Stimulated activated CD8-positive, alpha-beta memory T cell treated with anti-CD3 and anti-CD28 coated beads, Interleukin-12 subunit alpha, Interleukin-12 subunit beta, amount 100 ng/mL, for 1 hour (primary cell): ENCODE measurements around the gene RBM5.

Source experiments
- DNase-seq: peaks from one replicate; pipeline ENCODE4 v3.0.0-alpha.2; 2020; ENCODE audit warnings: low read depth

Gene RBM5

DNA sequence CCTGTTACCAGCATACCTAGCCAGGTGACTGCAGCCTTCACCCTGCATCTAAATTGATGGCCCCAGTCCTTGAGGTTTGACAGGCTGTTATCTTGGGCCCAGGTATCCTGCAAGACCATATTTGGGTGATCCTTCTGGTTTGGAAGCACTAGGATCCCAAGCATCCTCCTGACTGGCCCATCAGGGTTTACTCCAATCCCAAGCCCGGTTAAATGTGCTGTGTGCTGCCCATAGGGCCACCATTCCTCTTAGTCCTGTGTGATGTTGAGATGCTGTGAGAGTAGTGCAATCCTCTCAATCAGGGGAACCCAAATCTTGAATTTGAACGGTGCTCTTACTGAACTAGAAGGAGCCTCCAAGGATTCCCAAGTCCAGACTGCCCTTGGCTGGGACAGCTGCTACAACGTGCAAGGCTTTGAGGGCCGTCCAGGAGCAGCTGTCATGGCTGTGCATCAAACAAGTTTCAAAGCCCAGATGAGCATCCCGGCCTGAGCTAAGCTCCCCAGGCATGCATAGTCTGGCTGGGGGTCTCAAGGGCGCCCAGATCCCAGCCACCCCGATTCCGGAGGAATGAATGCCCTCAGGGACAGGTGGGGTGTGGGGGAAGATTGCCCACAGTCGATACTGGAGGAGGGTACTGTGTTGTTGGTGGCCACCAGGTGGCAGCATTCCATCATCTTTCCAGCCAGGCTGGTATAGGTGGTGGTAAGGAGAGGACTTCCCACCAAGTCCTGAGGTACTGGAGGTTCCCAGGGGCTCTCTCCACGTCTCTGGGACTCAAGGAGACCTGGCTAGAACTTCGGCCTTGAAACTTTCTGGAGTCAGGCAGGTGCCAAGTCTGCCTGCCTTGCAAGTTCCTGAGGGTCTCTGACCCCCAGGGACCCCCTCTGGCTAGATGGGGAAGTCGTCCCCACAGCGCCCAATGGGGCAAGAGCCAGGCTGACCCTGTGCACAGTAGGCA, 32.6 kb downstream of the RBM5 start:
- DNase-seq: peak; percentile 55

DNA sequence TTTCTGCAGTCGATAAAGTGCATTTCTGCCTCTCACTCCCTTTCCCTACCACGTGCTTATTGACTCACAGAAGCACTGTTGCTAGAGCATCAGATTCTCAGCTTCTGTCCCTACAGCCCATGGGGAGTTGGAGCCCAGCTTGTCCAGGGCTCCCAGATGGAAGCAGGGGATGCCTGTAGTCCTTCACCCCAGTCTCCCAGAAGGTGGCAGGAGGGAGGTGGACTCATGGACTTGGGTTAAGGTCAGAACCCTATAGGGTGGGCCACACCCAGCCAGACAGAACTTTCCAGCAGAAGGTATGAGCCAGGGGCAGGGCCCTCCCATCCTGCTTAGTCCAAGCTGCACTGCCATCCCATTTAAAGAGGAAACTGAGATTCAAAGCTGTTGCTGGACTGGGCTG, 33.4 kb downstream of the RBM5 start:
- DNase-seq: no peak

DNA sequence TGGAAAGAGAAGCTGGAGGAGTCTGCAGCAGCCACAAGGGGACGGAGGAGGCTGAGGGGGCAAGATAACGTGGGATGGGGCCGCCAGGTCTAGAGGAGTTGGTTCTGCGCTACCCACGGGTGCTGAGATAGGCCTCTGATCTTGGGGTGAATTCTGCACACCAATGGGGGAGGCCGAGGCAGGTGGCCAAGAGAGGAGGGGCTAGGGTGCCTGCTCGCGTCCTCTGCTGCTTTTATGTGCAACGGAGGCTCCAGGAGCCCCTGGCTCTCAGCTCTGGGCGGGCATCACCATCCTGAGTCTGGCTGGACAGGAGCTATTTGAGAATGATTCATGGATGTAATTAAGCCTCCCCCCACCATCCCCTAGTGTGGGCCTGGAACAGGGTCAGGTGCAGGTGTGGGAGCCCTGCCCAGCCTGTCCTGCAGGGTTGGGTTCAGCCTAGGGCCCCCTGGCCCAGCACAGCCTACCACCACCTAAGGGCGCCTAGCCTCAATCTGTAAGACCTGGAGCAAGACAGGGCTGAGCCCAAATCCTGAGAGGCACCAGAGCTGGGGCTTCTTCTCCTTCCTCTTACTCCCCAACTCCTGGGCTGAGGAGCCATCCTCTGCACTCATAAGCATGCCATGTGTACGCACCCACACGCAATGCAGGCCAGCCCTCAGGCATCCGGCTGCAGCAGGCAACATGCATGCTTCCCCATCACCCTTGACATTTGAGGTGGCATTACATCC, 34.1 kb downstream of the RBM5 start:
- no peak for DNase-seq

DNA sequence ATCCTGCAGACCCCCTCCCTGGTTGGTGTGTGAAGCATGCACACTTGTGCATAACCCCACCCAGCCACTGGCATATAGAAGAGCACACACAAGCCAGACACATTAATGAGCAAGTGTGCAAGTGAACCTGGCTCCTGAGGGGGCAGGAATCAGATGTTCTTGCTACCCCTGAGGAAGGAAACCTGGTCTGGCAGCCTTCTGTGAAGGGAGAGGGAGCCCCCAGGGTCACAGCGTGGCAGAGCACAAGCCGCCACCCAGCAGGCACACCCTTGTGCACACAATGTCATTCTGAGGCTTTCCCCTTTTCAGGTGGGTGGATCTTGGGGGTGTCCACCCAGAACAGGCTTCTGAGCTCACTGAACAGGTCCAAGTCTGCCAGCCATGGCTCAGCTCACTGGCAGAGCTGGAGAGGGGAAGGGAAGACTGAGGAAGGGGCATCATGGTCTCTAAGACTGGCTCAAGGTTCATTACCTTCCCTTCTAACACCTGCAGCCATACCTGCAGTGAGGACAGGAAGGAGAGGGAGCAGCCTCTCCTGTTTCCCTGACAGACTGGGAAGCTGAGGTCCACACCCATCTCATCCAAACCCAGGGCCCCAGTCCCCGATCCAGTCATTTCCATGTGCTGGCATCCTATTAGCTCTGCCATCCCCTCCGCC, 34.8 kb downstream of the RBM5 start:
- no peak for DNase-seq

- no peak for DNase-seq
Observed at GRCh38 chr3:50124052-50124799, 35.5 kb downstream of the RBM5 start.

- DNase-seq: no peak
Observed at GRCh38 chr3:50124800-50125178, 36.1 kb downstream of the RBM5 start.

DNA sequence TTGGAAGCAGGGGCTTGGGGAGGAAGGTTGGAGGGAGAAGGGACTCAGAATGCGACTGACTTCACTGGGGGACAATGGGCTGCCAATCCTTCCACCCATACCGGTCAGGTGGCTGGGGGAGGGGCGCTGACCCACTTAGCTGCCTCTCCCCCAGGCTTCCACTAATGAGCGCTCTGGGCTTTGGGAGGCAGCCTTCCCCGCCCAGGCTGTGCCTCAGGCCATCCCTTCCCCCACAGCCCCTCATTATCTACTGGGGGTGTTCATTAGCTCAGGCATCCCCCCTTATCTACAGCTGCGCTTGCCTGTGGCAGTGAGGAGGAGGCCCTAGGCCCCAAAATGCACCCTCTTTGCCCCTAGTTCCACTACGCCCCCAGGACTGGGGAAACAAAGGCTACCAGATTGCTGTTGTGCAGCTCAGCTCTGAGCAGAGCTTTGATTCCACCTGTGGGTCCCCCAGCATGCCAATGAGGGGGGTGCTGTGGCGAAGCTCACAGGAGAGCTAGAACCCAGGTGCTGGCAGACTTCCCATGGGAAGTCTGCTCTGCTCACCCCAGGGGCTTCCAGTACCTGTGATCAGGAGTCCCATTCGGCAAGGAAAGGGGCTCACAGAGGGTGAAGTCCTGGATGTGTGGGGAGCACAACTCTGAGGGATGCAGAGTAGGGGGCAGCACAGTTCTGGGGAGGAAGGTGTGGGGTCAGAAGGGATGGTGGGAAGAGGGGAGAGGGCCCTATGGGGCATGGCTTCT, 37.0 kb downstream of the RBM5 start:
- no peak for DNase-seq

DNA sequence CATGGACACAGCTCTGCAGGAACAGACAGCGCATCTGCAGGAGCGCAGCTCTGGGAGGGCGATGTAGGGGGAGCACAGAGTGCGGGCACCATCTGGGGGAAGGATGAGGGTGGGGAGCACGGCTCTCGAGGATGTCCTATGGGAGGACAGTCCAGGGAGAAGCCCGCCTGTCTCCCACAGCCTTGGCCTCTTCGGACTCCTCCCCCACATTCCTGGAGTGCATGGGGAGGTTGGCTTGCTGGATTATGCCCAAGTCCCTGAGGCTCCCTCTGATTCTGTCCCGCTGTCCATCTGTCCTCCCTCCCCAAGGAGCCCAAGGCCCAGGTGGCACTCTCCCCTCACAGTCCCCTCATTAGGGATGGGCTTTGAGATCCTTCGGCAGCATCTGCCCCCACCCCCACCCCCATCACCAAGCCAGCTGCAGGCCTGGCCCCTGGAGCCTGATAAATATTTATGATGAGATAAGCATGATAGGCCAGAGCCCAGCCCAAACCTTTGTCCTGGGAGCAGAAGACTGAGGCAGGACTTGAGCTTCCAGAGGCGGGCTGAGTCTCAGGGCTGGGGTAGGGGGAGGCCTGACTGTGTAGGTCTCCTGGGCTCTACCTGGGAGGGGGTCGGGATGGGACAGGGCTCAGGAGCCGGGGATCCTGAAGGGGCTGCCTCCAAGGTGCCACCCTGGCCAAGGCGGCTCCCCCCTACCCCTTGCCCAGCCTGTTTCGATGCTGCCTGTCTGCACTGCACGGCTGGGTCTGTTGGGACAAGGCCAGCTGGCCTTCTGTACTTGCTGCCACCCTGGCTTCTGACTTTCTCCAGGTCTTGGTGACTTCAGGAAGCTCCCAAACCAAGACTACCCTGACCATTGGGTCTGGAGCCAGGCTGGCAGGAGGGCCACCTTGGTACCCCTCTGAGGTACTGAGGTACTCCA, 37.8 kb downstream of the RBM5 start:
- DNase-seq: no peak

DNA sequence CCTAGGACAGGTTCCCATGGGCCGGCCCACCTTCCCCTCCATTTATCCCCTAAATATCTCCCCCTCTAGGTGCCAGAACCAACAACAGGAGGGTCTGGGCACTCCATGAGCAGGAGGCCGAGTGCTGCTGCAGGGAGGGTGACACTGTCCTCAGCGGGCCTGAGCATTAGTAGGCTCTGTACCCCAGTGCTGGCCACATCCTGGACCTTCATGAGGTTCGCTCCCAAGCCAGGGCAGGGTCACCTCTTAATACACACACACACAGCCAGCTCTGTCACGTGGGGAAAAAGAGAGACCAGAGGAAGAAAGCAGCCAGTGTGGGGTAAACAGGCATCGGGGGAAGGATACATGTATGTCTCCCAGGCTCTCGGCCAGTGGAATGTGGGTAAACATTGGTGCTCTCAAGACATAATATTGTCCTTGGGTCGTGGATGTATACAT, 38.6 kb downstream of the RBM5 start:
- no peak for DNase-seq

GRCh38 chr3:50128001-50128400, 39.3 kb downstream of the RBM5 start:
- DNase-seq: no peak

GRCh38 chr3:50130436-50130835, 41.7 kb downstream of the RBM5 start:
- no peak for DNase-seq

GRCh38 chr3:50132421-50133282, 43.9 kb downstream of the RBM5 start:
- DNase-seq: no peak

DNA sequence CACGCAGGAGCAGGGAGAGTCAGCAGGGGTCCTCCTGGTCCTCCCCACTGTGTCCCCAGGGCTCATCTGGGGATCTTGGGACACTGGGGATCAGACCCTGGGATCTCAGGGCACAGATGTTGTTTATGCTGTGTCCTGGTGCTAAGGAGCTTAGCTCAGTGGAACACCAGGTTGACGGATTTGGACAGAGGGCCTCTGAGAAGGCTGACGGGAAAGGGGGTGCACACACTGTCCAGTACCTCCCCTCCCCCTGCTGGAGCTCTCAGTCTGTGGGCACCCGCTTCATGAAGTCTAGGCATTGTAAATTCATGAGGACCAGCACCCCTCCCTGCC, 44.5 kb downstream of the RBM5 start:
- no peak for DNase-seq

DNA sequence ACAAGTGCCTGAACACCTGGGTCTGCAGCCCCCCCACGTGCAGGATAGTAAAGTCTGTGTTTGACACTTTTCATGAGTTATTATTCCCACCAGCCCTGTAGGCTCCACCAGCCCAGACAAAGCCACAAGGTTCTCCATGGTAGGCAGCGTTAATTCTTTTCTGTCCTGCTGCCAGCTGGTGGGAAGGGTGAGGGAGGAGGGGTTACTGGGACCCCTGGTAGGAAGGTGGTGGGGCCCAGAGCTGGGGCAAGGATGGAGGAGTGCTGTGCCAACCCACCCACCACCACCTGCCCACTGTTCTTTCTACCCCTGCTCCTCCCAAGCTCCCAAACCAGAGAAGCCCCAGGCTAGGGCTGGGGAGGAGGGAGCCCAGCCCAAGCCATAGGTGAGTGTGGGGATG, 45.6 kb downstream of the RBM5 start:
- no peak for DNase-seq

DNA sequence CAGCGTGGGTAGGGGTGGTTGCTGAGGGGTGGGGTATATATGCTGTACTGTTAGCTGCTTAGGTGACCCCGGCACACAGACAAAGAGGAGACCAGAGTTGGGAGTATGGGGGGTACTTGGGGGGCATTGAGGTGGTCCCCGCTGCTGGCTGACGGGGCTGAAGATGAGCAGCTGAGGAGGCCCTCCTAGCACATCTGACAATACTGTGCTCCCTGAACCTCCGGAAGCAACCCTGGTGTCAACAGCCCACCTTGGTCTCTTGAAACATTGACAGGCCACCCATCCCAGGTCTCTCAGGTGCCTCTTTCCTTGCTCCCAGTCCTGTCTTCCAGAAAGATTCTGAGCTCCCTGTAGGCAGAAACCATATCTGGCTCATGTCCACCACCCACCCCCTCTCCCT, 47.2 kb downstream of the RBM5 start:
- DNase-seq: no peak

DNA sequence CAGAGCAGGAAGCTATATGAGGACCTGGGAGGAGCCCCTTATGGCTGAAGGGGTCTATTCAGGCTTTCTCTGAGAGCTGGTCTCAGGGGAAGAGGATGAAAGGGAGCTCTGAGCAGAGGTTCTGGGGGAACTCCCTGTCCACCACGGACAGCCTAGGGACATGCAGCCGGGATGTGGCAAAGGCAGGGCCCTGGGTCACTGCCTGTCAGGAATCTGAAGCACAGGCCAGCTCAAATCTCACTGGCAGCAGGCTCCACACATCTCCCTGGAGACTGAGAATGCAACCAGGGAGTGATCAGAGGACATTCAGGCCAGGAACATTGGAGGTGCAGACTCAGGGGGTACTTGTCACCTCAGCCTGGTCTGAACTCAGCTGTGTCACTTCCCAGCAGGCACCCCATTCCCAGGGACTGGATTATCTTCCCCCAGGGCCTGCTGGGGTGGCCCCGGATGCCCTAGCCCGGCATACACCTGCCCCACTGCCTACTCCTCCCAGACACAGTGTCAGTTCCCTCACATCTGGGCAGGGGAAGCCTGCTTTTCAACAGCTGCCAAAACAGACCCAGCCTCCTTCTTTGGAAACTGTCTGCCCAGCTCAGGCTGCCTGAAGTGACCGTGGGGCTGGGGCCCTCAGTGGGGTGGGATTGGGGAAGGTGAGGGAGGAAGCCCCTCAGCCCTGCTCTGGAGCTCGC, 48.1 kb downstream of the RBM5 start:
- DNase-seq: no peak

GRCh38 chr3:50137531-50137930, 48.8 kb downstream of the RBM5 start:
- DNase-seq: no peak

- no peak for DNase-seq
Observed at GRCh38 chr3:50138266-50139200, 49.8 kb downstream of the RBM5 start.
